SK-N-SH treated with all-trans-retinoic acid at 6 μM for 48 hours (cell line): ENCODE results near the gene ALDH4A1.

ENCODE experiments used
- ATAC-seq: fragments of 200-7000 bp; cut with Tn5 transposase; 3 replicates; pipeline ENCODE4 v1.9.1; 2020; ENCODE audit warnings: mild to moderate bottlenecking, moderate library complexity
- ARNTL ChIP-seq: fragments of 450-650 bp; formaldehyde crosslinking; IDR thresholded peaks from 2 replicates; pipeline ENCODE4 v1.5.0; 2020; ENCODE audit warnings: low read depth, mild to moderate bottlenecking, moderate library complexity, borderline replicate concordance
- BACH2 ChIP-seq: fragments of 250-450 bp; sonication (Bioruptor Pico); IDR thresholded peaks from 2 replicates; pipeline ENCODE4 v1.9.0; 2021; ENCODE audit warnings: mild to moderate bottlenecking, borderline replicate concordance
- CSDC2 ChIP-seq: fragments of 250-450 bp; sonication (Bioruptor Pico); IDR thresholded peaks from 2 replicates; pipeline ENCODE4 v1.5.0; 2020; ENCODE audit warnings: mild to moderate bottlenecking, moderate library complexity
- ESRRG ChIP-seq: fragments of 250-450 bp; sonication (Bioruptor Pico); IDR thresholded peaks from 2 replicates; pipeline ENCODE4 v1.6.1; 2021; ENCODE audit warnings: mild to moderate bottlenecking
- GLIS3 ChIP-seq: fragments of 250-450 bp; sonication (Bioruptor Pico); IDR thresholded peaks from 2 replicates; pipeline ENCODE4 v1.5.0; 2020; ENCODE audit warnings: mild to moderate bottlenecking, moderate library complexity
- ISL1 ChIP-seq: fragments of 250-450 bp; sonication (Bioruptor Pico); IDR thresholded peaks from 2 replicates; pipeline ENCODE4 v2.1.2; 2022; ENCODE audit warnings: mild to moderate bottlenecking, moderate library complexity
- OSR1 ChIP-seq: fragments of 250-450 bp; sonication (Bioruptor Pico); IDR thresholded peaks from 2 replicates; pipeline ENCODE4 v1.8.0; 2022; ENCODE audit warnings: moderate library complexity, mild to moderate bottlenecking, inconsistent platforms
- PPARA ChIP-seq: fragments of 250-450 bp; sonication (Bioruptor Pico); IDR thresholded peaks from 2 replicates; pipeline ENCODE4 v1.5.0; 2020; ENCODE audit warnings: mild to moderate bottlenecking, borderline replicate concordance
- RARB ChIP-seq: fragments of 250-450 bp; sonication (Bioruptor Pico); IDR thresholded peaks from 2 replicates; pipeline ENCODE4 v1.8.0; 2021; ENCODE audit warnings: mild to moderate bottlenecking, moderate library complexity
- SNAI2 ChIP-seq: fragments of 250-450 bp; sonication (Bioruptor Pico); IDR thresholded peaks from 2 replicates; pipeline ENCODE4 v1.5.0; 2020; ENCODE audit warnings: mild to moderate bottlenecking, moderate library complexity
- TCF4 ChIP-seq: fragments of 250-450 bp; sonication (Bioruptor Pico); IDR thresholded peaks from 2 replicates; pipeline ENCODE4 v1.8.0; 2021; ENCODE audit warnings: mild to moderate bottlenecking, moderate library complexity, borderline replicate concordance
- TOX ChIP-seq: fragments of 250-450 bp; sonication (Bioruptor Pico); IDR thresholded peaks from 2 replicates; pipeline ENCODE4 v1.8.0; 2021; ENCODE audit warnings: mild to moderate bottlenecking, moderate library complexity, borderline replicate concordance
- ZC3H10 ChIP-seq: fragments of 250-450 bp; sonication (Bioruptor Pico); IDR thresholded peaks from 2 replicates; pipeline ENCODE4 v1.5.1; 2021; ENCODE audit warnings: mild to moderate bottlenecking, moderate library complexity
- ZFP30 ChIP-seq: fragments of 450-650 bp; formaldehyde crosslinking; IDR thresholded peaks from 2 replicates; pipeline ENCODE4 v1.5.0; 2022; ENCODE audit warnings: mild to moderate bottlenecking, moderate library complexity
- ZNF565 ChIP-seq: fragments of 450-650 bp; formaldehyde crosslinking; conservative IDR thresholded peaks from 2 replicates; pipeline ENCODE4 v1.5.0; 2020; ENCODE audit warnings: low read depth, mild to moderate bottlenecking, moderate library complexity
- ZNF70 ChIP-seq: fragments of 450-650 bp; formaldehyde crosslinking; IDR thresholded peaks from 2 replicates; pipeline ENCODE4 v1.5.0; 2020; ENCODE audit warnings: mild to moderate bottlenecking, moderate library complexity
- ZNF8 ChIP-seq: fragments of 450-650 bp; formaldehyde crosslinking; IDR thresholded peaks from 2 replicates; pipeline ENCODE4 v1.5.0; 2020; ENCODE audit warnings: mild to moderate bottlenecking, moderate library complexity
- TF ChIP-seq, protein P1 (sequence below): fragments of 250-450 bp; sonication (Bioruptor Pico); IDR thresholded peaks from 2 replicates; pipeline ENCODE4 v1.8.0; 2021; ENCODE audit warnings: low read depth, mild to moderate bottlenecking, moderate library complexity, borderline replicate concordance
- TF ChIP-seq, protein P2 (sequence below): fragments of 250-450 bp; sonication (Bioruptor Pico); IDR thresholded peaks from 2 replicates; pipeline ENCODE4 v1.8.0; 2020; ENCODE audit warnings: mild to moderate bottlenecking, moderate library complexity, borderline replicate concordance
- TF ChIP-seq, protein P3 (sequence below): fragments of 250-450 bp; sonication (Bioruptor Pico); IDR thresholded peaks from 2 replicates; pipeline ENCODE4 v1.5.1; 2020; ENCODE audit warnings: low read depth, mild to moderate bottlenecking, moderate library complexity
- TF ChIP-seq, protein P4 (sequence below): fragments of 250-450 bp; sonication (Bioruptor Pico); IDR thresholded peaks from 2 replicates; pipeline ENCODE4 v1.5.0; 2020; ENCODE audit warnings: mild to moderate bottlenecking, moderate library complexity

The ALDH4A1 gene

DNA sequence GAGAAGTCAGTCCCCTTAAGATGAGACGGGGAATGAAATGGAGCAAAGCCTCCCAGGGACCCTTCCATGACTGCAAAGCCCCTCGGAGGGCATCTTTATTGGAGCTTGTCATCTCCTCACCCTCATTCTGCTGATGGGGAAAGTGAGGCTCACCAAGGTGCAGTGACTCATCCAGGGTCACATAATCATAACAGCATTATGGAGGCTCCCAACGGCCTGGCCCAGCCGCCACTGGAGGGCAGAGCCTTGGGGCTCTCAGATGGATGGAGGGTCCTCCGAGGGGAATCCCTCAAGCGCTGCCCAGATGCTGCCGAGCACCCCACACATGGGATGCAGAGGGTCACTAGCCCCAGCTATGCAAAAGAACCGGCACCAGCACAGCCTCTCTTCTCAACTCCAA, 35.2 kb upstream of the ALDH4A1 start:
- no peak for TF ChIP-seq PPARA (CRISPR knock-in tag)
- no peak for ATAC-seq

DNA sequence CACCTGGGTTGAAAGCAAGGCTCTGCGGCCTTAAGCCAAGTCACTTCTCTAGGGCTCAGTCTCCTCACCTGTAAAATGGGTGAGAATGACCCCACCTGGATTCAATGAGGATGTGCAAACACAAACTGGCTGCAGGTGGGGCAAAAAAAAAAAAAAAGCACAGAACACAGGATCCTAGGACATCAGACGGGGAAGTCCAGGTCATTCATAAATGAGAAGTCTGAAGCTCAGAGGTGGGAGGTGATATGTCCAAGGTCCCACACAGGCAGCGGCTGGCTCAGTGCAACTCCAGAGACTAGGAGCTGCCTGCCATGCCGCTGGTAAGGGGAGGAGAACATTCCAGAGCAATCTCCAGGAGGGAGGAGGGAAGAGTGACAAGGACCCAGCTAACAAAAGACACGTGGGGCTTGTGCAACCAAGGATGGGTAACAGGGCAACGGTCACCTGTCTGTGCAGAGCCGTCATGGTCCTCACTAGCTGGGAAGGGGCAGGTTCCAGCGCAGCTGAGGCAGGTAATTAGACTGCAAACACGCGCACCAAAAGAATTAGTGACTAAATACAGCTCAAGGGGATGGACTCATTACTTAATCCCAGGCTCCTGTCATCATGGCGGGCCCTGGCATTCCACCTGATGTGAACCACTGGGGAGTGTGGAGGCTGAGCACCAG, 34.6 kb upstream of the ALDH4A1 start:
- TF ChIP-seq ZFP30 (no peak), OSR1 (CRISPR knock-in tag) (no peak), ARNTL (CRISPR knock-in tag) (no peak), TOX (CRISPR knock-in tag) (no peak)
- TF ChIP-seq, protein P1, sequence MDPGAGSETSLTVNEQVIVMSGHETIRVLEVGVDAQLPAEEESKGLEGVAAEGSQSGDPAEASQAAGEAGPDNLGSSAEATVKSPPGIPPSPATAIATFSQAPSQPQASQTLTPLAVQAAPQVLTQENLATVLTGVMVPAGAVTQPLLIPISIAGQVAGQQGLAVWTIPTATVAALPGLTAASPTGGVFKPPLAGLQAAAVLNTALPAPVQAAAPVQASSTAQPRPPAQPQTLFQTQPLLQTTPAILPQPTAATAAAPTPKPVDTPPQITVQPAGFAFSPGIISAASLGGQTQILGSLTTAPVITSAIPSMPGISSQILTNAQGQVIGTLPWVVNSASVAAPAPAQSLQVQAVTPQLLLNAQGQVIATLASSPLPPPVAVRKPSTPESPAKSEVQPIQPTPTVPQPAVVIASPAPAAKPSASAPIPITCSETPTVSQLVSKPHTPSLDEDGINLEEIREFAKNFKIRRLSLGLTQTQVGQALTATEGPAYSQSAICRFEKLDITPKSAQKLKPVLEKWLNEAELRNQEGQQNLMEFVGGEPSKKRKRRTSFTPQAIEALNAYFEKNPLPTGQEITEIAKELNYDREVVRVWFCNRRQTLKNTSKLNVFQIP (CRISPR knock-in tag): no peak

DNA sequence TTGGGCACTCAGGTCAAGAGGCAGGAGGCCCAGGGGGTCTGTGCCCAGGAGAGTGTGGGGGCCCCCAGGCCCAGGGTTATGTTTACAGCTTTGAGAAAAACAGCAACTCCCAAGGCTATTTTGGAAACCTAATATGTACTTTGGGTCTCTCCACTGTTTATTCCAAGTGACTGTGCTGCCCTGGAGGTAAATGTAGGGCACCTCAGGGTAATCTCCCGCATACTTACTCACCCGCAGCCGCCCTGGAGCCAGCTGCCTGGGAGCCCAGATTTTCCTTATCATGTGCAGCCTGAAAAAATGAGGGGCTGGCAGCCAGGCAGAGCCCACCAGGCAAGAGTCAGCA, 34.1 kb upstream of the ALDH4A1 start:
- ATAC-seq: no peak
- TF ChIP-seq GLIS3 (CRISPR knock-in tag) (no peak), ISL1 (CRISPR knock-in tag) (no peak), TCF4 (CRISPR knock-in tag) (no peak)
- TF ChIP-seq, protein P2, sequence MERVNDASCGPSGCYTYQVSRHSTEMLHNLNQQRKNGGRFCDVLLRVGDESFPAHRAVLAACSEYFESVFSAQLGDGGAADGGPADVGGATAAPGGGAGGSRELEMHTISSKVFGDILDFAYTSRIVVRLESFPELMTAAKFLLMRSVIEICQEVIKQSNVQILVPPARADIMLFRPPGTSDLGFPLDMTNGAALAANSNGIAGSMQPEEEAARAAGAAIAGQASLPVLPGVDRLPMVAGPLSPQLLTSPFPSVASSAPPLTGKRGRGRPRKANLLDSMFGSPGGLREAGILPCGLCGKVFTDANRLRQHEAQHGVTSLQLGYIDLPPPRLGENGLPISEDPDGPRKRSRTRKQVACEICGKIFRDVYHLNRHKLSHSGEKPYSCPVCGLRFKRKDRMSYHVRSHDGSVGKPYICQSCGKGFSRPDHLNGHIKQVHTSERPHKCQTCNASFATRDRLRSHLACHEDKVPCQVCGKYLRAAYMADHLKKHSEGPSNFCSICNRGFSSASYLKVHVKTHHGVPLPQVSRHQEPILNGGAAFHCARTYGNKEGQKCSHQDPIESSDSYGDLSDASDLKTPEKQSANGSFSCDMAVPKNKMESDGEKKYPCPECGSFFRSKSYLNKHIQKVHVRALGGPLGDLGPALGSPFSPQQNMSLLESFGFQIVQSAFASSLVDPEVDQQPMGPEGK (CRISPR knock-in tag): no peak

More for the DNA sequence above, 34.6 kb upstream of the ALDH4A1 start:
- ATAC-seq: no peak

DNA sequence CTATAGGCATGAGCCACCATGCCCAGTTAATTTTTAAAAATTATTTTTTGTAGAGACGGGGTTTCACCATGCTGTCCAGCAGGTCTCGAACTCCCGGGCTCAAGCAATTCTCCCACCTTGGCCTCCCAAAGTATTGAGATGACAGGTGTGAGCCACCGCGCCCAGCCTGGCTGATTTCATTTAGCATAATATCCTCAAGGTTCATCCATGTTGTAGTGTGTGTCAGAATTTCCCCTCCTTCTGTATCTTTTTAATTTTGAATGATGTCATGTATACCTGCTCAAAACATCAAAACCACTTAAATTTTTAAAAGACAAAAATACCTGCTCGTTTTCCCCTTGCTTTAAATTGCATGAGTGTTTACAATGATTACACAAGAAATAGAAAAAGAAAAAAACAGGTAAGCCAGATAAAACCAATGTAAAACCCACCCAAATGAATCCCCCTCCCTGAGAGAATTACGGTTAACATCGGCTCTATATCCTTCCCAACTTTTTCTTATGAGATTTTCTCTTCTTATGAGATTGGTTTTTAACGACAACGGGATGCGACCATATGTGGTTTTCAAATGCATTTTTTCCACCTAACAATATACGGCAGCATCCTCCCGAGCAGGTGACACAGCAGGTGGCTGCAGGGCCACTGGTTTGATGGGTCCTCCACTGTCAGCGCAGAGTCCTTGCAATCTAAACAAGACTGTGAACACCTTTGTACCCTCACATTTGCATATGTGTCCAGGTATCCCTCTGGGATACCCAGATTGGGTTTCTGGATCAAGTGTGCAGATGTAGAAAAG, 32.0 kb upstream of the ALDH4A1 start:
- ATAC-seq: no peak
- TF ChIP-seq ZFP30: no peak
- TF ChIP-seq ESRRG (CRISPR knock-in tag): no peak
- no peak for TF ChIP-seq ISL1 (CRISPR knock-in tag)
- TF ChIP-seq ZNF565 (CRISPR knock-in tag): no peak
- TF ChIP-seq TOX (CRISPR knock-in tag): no peak
- no peak for TF ChIP-seq TCF4 (CRISPR knock-in tag)
- TF ChIP-seq ARNTL (CRISPR knock-in tag): no peak
- TF ChIP-seq, protein P1 (CRISPR knock-in tag): no peak
- TF ChIP-seq, protein P2 (CRISPR knock-in tag): no peak
- TF ChIP-seq, protein P3, sequence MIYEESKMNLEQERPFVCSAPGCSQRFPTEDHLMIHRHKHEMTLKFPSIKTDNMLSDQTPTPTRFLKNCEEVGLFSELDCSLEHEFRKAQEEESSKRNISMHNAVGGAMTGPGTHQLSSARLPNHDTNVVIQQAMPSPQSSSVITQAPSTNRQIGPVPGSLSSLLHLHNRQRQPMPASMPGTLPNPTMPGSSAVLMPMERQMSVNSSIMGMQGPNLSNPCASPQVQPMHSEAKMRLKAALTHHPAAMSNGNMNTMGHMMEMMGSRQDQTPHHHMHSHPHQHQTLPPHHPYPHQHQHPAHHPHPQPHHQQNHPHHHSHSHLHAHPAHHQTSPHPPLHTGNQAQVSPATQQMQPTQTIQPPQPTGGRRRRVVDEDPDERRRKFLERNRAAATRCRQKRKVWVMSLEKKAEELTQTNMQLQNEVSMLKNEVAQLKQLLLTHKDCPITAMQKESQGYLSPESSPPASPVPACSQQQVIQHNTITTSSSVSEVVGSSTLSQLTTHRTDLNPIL (CRISPR knock-in tag): no peak
- TF ChIP-seq CSDC2 (CRISPR knock-in tag): no peak
- no peak for TF ChIP-seq BACH2
- no peak for TF ChIP-seq ZNF70 (CRISPR knock-in tag)
- TF ChIP-seq SNAI2 (CRISPR knock-in tag): no peak
- TF ChIP-seq, protein P4, sequence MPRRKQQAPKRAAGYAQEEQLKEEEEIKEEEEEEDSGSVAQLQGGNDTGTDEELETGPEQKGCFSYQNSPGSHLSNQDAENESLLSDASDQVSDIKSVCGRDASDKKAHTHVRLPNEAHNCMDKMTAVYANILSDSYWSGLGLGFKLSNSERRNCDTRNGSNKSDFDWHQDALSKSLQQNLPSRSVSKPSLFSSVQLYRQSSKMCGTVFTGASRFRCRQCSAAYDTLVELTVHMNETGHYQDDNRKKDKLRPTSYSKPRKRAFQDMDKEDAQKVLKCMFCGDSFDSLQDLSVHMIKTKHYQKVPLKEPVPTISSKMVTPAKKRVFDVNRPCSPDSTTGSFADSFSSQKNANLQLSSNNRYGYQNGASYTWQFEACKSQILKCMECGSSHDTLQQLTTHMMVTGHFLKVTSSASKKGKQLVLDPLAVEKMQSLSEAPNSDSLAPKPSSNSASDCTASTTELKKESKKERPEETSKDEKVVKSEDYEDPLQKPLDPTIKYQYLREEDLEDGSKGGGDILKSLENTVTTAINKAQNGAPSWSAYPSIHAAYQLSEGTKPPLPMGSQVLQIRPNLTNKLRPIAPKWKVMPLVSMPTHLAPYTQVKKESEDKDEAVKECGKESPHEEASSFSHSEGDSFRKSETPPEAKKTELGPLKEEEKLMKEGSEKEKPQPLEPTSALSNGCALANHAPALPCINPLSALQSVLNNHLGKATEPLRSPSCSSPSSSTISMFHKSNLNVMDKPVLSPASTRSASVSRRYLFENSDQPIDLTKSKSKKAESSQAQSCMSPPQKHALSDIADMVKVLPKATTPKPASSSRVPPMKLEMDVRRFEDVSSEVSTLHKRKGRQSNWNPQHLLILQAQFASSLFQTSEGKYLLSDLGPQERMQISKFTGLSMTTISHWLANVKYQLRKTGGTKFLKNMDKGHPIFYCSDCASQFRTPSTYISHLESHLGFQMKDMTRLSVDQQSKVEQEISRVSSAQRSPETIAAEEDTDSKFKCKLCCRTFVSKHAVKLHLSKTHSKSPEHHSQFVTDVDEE (CRISPR knock-in tag): no peak
- TF ChIP-seq OSR1 (CRISPR knock-in tag): no peak
- no peak for TF ChIP-seq RARB (CRISPR knock-in tag)
- no peak for TF ChIP-seq ZC3H10 (CRISPR knock-in tag)
- no peak for TF ChIP-seq ZNF8 (CRISPR knock-in tag)
